ENCODE results near the gene SAMD11.
"Not testable (repeated sequence)": the region's sequence is repeated elsewhere in the genome, so short reads cannot be mapped to it uniquely, and the experiment has no call there.

SAMD11 gene

GRCh38 chr1:974687-975328, 51.1 kb downstream of the SAMD11 start:
- no peak for DNase-seq (ENCODE audit: low read depth, low spot score)

GRCh38 chr1:975365-975764, 51.6 kb downstream of the SAMD11 start:
- no peak for DNase-seq (ENCODE audit: low read depth, low spot score)

GRCh38 chr1:975896-976683, 52.4 kb downstream of the SAMD11 start:
- peak; percentile 70 for DNase-seq (ENCODE audit: low read depth, low spot score)

GRCh38 chr1:976791-977190, 53.1 kb downstream of the SAMD11 start:
- not testable (repeated sequence) for DNase-seq (ENCODE audit: low read depth, low spot score)

- no peak for DNase-seq (ENCODE audit: low read depth, low spot score)
Measured at GRCh38 chr1:978069-978834, 54.5 kb downstream of the SAMD11 start.

- DNase-seq (ENCODE audit: low read depth, low spot score), result no peak
Measured at GRCh38 chr1:978835-979743, 55.4 kb downstream of the SAMD11 start.

GRCh38 chr1:979744-980072, 56.0 kb downstream of the SAMD11 start:
- no peak for DNase-seq (ENCODE audit: low read depth, low spot score)

GRCh38 chr1:980137-980571, 56.4 kb downstream of the SAMD11 start:
- no peak for DNase-seq (ENCODE audit: low read depth, low spot score)

- no peak for DNase-seq (ENCODE audit: low read depth, low spot score)
Measured at GRCh38 chr1:980602-981395, 57.1 kb downstream of the SAMD11 start.

GRCh38 chr1:981491-981954, 57.8 kb downstream of the SAMD11 start:
- DNase-seq (ENCODE audit: low read depth, low spot score), result no peak

- no peak for DNase-seq (ENCODE audit: low read depth, low spot score)
Measured at GRCh38 chr1:981955-982558, 58.3 kb downstream of the SAMD11 start, which contains the start of gene PERM1. Gene PERM1 (minus strand): TSS chr1:982093. CDS start chr1:981029, 1,064 bp downstream.

- no peak for DNase-seq (ENCODE audit: low read depth, low spot score)
Measured at GRCh38 chr1:982765-983436, 59.2 kb downstream of the SAMD11 start.

GRCh38 chr1:983798-984475, 60.2 kb downstream of the SAMD11 start:
- peak; percentile 58 for DNase-seq (ENCODE audit: low read depth, low spot score)

- DNase-seq (ENCODE audit: low read depth, low spot score), result no peak
Measured at GRCh38 chr1:984476-984814, 60.7 kb downstream of the SAMD11 start.

GRCh38 chr1:985126-985525, 61.4 kb downstream of the SAMD11 start:
- no peak for DNase-seq (ENCODE audit: low read depth, low spot score)

GRCh38 chr1:988061-988460, 64.3 kb downstream of the SAMD11 start:
- DNase-seq (ENCODE audit: low read depth, low spot score), result not testable (repeated sequence)

- DNase-seq (ENCODE audit: low read depth, low spot score), result not testable (repeated sequence)
Measured at GRCh38 chr1:991275-991674, 67.6 kb downstream of the SAMD11 start.

GRCh38 chr1:991895-992294, 68.2 kb downstream of the SAMD11 start:
- no peak for DNase-seq (ENCODE audit: low read depth, low spot score)

GRCh38 chr1:992362-992761, 68.6 kb downstream of the SAMD11 start:
- DNase-seq (ENCODE audit: low read depth, low spot score), result no peak

All from astrocyte of the hippocampus (primary cell).